IPS-18c (cell line): ENCODE results near the gene LRP4.
"Not testable (repeated sequence)": the region's sequence is repeated elsewhere in the genome, so short reads cannot be mapped to it uniquely, and the experiment has no call there.

Experiments used
- H3K4me3 ChIP-seq: 2 replicates; pipeline ENCODE4 v1.7.0; 2013; ENCODE audit warnings: low read depth, mild to moderate bottlenecking, low read length, moderate library complexity; ENCODE audit not compliant: insufficient read depth
- H3K9me3 ChIP-seq: one replicate; pipeline ENCODE4 v1.6.1; 2013; ENCODE audit warnings: mild to moderate bottlenecking, low read length, moderate library complexity; ENCODE audit not compliant: control insufficient read depth, insufficient read depth

The LRP4 gene

GRCh38 chr11:46918083-46918787, at the start of gene LRP4:
Gene LRP4 (minus strand): TSS chr11:46918550. CDS start chr11:46918379, 171 bp downstream.
- Histone ChIP-seq H3K9me3 (no peaks in the 10 kb centered on the region), H3K4me3 (peak within 1 kb of the TSS; percentile 68)

GRCh38 chr11:46967962-46968361, 49.6 kb upstream of the LRP4 start:
- Histone ChIP-seq H3K9me3 (peaks cover 2% of the 10 kb centered on the region), H3K4me3 (no peak overlapping the region)

GRCh38 chr11:46966773-46967172, 48.4 kb upstream of the LRP4 start:
- Histone ChIP-seq H3K9me3 (peaks cover 2% of the 10 kb centered on the region), H3K4me3 (no peak overlapping the region)

- Histone ChIP-seq H3K4me3 (no peak overlapping the region), H3K9me3 (peaks cover 2% of the 10 kb centered on the region)
Measured at GRCh38 chr11:46963844-46964243, 45.5 kb upstream of the LRP4 start.

- H3K4me3 ChIP-seq, H3K9me3 ChIP-seq: not testable (repeated sequence)
Measured at GRCh38 chr11:46961886-46962285, 43.5 kb upstream of the LRP4 start.

- H3K4me3 ChIP-seq = no peak overlapping the region
- peaks cover 2% of the 10 kb centered on the region for H3K9me3 ChIP-seq
Measured at GRCh38 chr11:46961041-46961440, 42.7 kb upstream of the LRP4 start.

- Histone ChIP-seq H3K9me3 (no peaks in the 10 kb centered on the region), H3K4me3 (no peak overlapping the region; the same call in 1 of the 2 replicates)
Measured at GRCh38 chr11:46958777-46959176, 40.4 kb upstream of the LRP4 start.

- H3K9me3 ChIP-seq = no peaks in the 10 kb centered on the region
- no peak overlapping the region for H3K4me3 ChIP-seq
Measured at GRCh38 chr11:46953093-46953492, 34.7 kb upstream of the LRP4 start.

GRCh38 chr11:46952553-46952952, 34.2 kb upstream of the LRP4 start:
- no peaks in the 10 kb centered on the region for H3K9me3 ChIP-seq
- H3K4me3 ChIP-seq = no peak overlapping the region

- H3K4me3 ChIP-seq = no peak overlapping the region
- no peaks in the 10 kb centered on the region for H3K9me3 ChIP-seq
Measured at GRCh38 chr11:46951864-46952263, 33.5 kb upstream of the LRP4 start.

- Histone ChIP-seq H3K4me3 (no peak overlapping the region), H3K9me3 (no peaks in the 10 kb centered on the region)
Measured at GRCh38 chr11:46949297-46949696, 30.9 kb upstream of the LRP4 start.

GRCh38 chr11:46948378-46949131, 30.2 kb upstream of the LRP4 start:
- H3K9me3 ChIP-seq = no peaks in the 10 kb centered on the region

GRCh38 chr11:46947399-46948077, 29.2 kb upstream of the LRP4 start:
- no peaks in the 10 kb centered on the region for H3K9me3 ChIP-seq

More at GRCh38 chr11:46948378-46949131, 30.2 kb upstream of the LRP4 start:
- no peak overlapping the region for H3K4me3 ChIP-seq

GRCh38 chr11:46944356-46945075, 26.2 kb upstream of the LRP4 start:
- H3K9me3 ChIP-seq = no peaks in the 10 kb centered on the region

More at GRCh38 chr11:46947399-46948077, 29.2 kb upstream of the LRP4 start:
- no peak overlapping the region for H3K4me3 ChIP-seq

GRCh38 chr11:46942172-46942571, 23.8 kb upstream of the LRP4 start:
- no peaks in the 10 kb centered on the region for H3K9me3 ChIP-seq
- H3K4me3 ChIP-seq = no peak overlapping the region

More at GRCh38 chr11:46944356-46945075, 26.2 kb upstream of the LRP4 start:
- H3K4me3 ChIP-seq = no peak overlapping the region

GRCh38 chr11:46936138-46937110, 18.1 kb upstream of the LRP4 start, which contains the start of gene CSTPP1:
Gene CSTPP1 (plus strand): TSS chr11:46936761. CDS start chr11:46936806, 45 bp downstream.
- Histone ChIP-seq H3K9me3 (no peaks in the 10 kb centered on the region), H3K4me3 (peak within 1 kb of the TSS; percentile 69)
